Stomach smooth muscle (tissue), 2 donors: ENCODE data around the gene VSTM5.
A peak's percentile ranks its signal among the peaks of the same experiment; 100 is the strongest.

Experiments
- H3K27ac ChIP-seq: one replicate; pipeline ENCODE4 v1.7.0; 2013; ENCODE audit warnings: mild to moderate bottlenecking, low read length, inconsistent platforms
- H3K27me3 ChIP-seq, 2 donors: one replicate each; pipeline ENCODE4 v1.7.0; 2013; ENCODE audit warnings: low read length in 2 of 2; ENCODE audit not compliant: insufficient read depth in 2 of 2, control insufficient read depth in 1 of 2
- H3K36me3 ChIP-seq, 2 donors: one replicate each; pipeline ENCODE4 v1.7.0; 2013; ENCODE audit warnings: low read length in 2 of 2; ENCODE audit not compliant: control insufficient read depth in 2 of 2, insufficient read depth in 2 of 2
- H3K4me1 ChIP-seq: one replicate; pipeline ENCODE4 v1.7.0; 2013; ENCODE audit warnings: low read length; ENCODE audit not compliant: control insufficient read depth, insufficient read depth
- H3K4me3 ChIP-seq, 2 donors: one replicate each; pipeline ENCODE4 v1.7.0; 2013; ENCODE audit warnings: low read length in 2 of 2
- H3K9ac ChIP-seq, 2 donors: one replicate each; pipeline ENCODE4 v1.7.0; 2013; ENCODE audit warnings: low read length in 2 of 2, mild to moderate bottlenecking in 1 of 2
- H3K9me3 ChIP-seq, 2 donors: one replicate each; pipeline ENCODE4 v1.7.0; 2013; ENCODE audit warnings: low read length in 2 of 2; ENCODE audit not compliant: control insufficient read depth in 2 of 2
- donor health status: healthy.
- donor health status: Pancreatic carcinoma.

The VSTM5 gene

GRCh38 chr11:93858121-93858775 is 7.8 kb upstream of the VSTM5 start:
- Histone ChIP-seq H3K4me3 (no peak overlapping the region), H3K27ac (no peak overlapping the region), H3K4me1 (no peaks in the 10 kb centered on the region), H3K9ac (no peak overlapping the region), H3K9me3 (no peaks in the 10 kb centered on the region), H3K36me3 (no peaks in the 10 kb centered on the region), H3K27me3 (no peaks in the 10 kb centered on the region)

DNA sequence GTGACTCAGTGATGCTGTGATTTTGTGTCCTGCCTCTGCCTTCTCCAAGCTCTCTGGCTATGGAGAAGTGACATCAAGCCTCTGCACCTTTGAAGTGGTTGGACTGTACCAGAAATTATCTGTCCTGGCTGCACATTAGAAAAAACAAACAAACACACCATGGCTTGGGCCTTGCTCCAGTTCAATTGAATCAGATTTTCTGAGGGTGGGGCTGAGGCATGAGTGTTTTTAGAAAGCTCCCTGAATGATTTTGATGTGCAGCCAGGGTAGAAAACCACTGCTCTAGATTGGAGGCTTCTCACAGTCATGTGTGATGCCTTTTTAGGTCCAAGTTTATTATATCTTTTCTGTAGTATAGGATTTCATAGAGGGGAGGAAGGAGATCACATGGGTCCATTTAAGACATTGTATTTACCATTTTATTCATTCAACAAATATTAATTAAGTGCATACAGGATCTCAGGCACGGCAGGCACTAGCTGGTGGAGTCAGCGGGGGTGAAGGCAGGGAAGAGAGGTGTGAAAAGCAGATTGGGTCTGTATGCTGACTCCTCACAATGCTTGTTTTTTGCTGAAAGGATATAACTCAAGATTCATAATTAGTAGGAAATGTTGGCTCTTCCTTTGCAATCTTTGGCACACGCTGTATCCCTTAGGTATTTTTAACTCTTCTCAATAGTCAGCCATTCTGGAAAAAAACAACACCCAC is 7.1 kb upstream of the VSTM5 start:
- Histone ChIP-seq H3K9ac (no peak overlapping the region), H3K4me1 (no peaks in the 10 kb centered on the region), H3K27me3 (no peaks in the 10 kb centered on the region), H3K9me3 (no peaks in the 10 kb centered on the region), H3K4me3 (no peak overlapping the region), H3K36me3 (no peaks in the 10 kb centered on the region), H3K27ac (no peak overlapping the region)

GRCh38 chr11:93852242-93852641 is 1.8 kb upstream of the VSTM5 start:
- Histone ChIP-seq H3K4me3 (no peak overlapping the region), H3K27ac (no peak overlapping the region), H3K36me3 (no peaks in the 10 kb centered on the region), H3K4me1 (peaks cover 7% of the 10 kb centered on the region), H3K9me3 (no peaks in the 10 kb centered on the region), H3K9ac (no peak overlapping the region), H3K27me3 (no peaks in the 10 kb centered on the region)

DNA sequence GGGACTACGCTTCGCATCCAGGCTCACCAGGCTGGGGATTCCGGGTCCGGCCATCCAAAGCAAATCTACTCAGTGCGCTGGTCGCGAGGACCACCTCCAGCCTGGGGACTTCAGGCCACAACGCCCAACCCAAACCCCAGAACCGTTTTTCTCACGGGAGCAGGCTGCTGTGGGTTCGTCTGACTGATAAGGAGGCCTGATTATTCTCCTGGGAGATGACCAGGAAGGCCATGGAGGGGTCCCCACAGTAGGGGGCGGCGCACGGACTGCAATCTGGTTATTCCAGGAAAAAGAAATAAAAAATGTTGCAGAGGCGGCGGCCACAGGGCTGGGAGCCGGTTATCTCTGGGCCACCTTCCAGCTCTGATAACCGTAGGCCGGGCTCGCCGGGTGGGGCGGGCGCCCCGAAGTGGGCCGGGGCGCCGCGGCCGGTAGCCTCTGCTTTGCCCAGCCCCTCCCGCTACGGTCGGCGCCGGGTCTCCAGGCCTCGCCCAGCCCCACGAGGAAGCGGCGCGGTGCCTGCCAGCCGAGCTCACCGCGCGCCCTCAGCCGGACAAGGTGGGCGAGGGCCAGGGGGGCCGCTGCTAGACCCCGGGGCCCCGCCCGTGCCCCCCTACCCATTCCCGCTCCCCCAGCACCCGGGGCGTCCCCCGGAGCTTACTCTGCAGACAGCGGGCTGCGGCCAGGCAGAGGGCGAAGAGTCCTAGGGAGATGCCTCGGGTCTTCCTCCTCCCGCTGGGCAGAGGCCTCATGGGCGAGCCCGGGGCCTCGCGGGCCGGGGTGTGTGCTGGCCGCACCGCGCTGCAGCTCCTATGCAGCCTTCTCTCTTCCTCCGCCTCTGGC is 446 bp downstream of the VSTM5 start:
- H3K27ac ChIP-seq = no peak overlapping the region

GRCh38 chr11:93849201-93849600 is 1.2 kb downstream of the VSTM5 start:
- H3K4me3 ChIP-seq = peak overlapping the region in 1 of 2 donors; percentile 71

More for the DNA sequence above, 446 bp downstream of the VSTM5 start:
- H3K36me3 ChIP-seq = no peaks in the 10 kb centered on the region
- peak overlapping the region; percentile 45 to 71 for H3K4me3 ChIP-seq
- no peaks in the 10 kb centered on the region for H3K9me3 ChIP-seq
- peaks cover 7% of the 10 kb centered on the region for H3K4me1 ChIP-seq
- H3K9ac ChIP-seq = peak overlapping the region; percentile 51 to 52
- H3K27me3 ChIP-seq = no peaks in the 10 kb centered on the region

GRCh38 chr11:93846411-93846810 is 4.0 kb downstream of the VSTM5 start:
- no peak overlapping the region for H3K9ac ChIP-seq
- H3K4me3 ChIP-seq = no peak overlapping the region
- H3K9me3 ChIP-seq = no peaks in the 10 kb centered on the region
- no peaks in the 10 kb centered on the region for H3K27me3 ChIP-seq
- no peak overlapping the region for H3K27ac ChIP-seq
- no peaks in the 10 kb centered on the region for H3K36me3 ChIP-seq
- H3K4me1 ChIP-seq = peaks cover 7% of the 10 kb centered on the region

More at GRCh38 chr11:93849201-93849600, 1.2 kb downstream of the VSTM5 start:
- H3K9ac ChIP-seq = no peak overlapping the region
- H3K4me1 ChIP-seq = peaks cover 7% of the 10 kb centered on the region
- no peaks in the 10 kb centered on the region for H3K9me3 ChIP-seq
- H3K36me3 ChIP-seq = no peaks in the 10 kb centered on the region
- no peak overlapping the region for H3K27ac ChIP-seq
- no peaks in the 10 kb centered on the region for H3K27me3 ChIP-seq

DNA sequence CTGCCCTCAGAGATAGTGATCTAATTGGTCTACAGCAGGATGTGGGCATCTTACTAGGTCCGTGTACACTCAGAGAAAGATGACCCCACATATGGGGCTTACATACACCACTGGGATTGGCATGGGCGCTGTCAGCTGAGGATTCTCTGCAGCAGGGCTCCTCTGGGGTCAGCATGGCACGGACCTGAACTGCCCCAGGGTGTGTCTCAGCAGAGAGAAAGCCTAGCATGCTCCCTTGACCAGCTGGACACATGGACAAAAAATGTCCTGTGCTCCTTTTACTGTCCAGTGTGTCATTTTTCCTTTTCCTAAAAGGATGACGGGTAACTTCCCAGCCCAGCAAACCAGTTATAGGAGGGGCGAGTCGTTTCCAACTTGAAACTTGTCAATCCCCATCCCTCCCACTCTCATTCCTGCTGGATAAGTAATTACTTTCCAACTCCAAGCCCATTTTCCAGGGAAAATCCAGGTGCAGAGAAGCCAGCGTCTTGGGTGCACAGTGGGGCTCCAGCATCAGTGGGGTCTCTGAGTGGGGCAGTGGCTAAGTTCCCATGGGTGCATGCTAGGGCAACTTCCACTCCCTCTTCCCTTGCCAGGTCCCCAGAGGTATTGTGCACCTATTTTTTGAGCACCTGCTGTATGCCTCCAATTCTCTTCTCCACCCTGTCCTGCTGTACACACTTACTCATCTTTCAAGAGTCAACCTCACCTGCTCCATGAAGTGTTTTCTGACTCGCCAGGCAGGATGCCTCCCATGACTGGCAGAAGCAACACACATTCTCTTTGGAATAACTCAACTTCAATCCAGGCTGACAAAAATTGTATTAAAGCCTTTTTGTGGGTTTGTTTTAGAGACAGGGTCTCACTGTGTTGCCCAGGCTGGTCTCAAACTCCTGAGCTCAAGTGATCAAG is 5.0 kb downstream of the VSTM5 start:
- H3K27me3 ChIP-seq = no peaks in the 10 kb centered on the region
- H3K27ac ChIP-seq = no peak overlapping the region
- peaks cover 7% of the 10 kb centered on the region for H3K4me1 ChIP-seq
- no peaks in the 10 kb centered on the region for H3K9me3 ChIP-seq
- no peak overlapping the region for H3K9ac ChIP-seq
- no peaks in the 10 kb centered on the region for H3K36me3 ChIP-seq
- no peak overlapping the region for H3K4me3 ChIP-seq

DNA sequence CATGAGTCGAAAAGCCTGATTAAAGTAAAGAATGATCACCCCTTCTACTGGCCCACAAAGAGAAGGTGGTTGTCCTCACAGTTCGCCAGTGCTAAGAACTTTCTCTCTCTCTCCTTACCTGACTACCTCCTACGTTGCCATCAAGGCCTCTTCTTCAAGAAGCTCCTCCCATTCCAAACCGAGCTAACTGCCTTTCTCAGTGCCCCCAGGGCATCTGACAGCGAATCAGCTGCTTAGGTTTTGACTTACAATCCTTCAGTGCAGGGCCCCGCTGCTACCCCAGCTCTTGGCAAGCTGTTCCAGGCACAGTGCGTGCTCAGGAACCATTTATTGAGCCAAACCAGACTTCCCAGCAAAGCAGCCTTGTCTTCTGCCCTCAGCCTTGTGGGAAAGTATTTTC is 5.8 kb downstream of the VSTM5 start:
- Histone ChIP-seq H3K36me3 (no peaks in the 10 kb centered on the region), H3K4me3 (no peak overlapping the region), H3K9ac (no peak overlapping the region), H3K4me1 (peaks cover 3% of the 10 kb centered on the region), H3K27me3 (no peaks in the 10 kb centered on the region), H3K9me3 (no peaks in the 10 kb centered on the region), H3K27ac (no peak overlapping the region)

DNA sequence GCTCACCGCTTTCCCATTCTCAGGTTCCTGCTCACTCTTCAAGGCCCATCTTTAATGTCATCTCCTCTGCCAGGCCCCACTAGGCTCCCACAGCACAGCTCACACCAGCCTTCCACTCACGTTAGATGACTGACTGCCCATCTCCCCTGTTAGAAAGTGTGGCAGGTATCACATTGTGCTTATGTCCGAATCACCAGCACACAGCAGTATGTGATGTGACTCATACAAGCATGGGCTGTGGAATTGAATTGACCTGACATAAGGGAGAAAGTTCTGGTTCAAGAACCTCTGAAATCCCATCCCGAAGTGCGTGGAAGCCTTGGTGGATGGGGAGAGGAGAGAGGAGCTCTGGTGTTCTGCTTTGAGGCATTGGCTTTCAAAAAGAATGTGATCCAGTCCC is 6.5 kb downstream of the VSTM5 start:
- Histone ChIP-seq H3K27me3 (no peaks in the 10 kb centered on the region), H3K27ac (no peak overlapping the region), H3K4me3 (no peak overlapping the region), H3K9ac (no peak overlapping the region), H3K9me3 (no peaks in the 10 kb centered on the region), H3K36me3 (no peaks in the 10 kb centered on the region), H3K4me1 (no peaks in the 10 kb centered on the region)

DNA sequence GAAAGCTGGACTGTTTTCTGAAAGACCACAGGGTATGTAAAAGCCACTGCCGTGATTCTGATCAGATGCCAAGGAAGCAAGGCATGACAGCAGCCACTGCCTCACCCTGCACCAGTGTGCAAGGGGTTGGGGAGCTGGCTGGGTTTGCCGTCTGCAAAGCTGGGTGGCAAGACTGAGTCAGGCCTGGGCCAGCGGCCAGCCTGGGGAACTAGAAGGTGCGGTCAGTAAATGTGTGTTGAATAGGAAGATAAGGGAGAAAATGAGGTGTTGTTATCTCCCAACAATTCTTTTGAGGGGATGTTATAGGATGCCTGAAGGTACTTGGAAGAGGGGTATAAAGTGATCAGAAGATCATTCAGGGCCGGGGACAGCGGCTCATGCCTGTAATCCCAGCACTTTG is 8.0 kb downstream of the VSTM5 start:
- Histone ChIP-seq H3K4me3 (no peak overlapping the region), H3K9ac (no peak overlapping the region), H3K36me3 (no peaks in the 10 kb centered on the region), H3K27me3 (no peaks in the 10 kb centered on the region), H3K9me3 (no peaks in the 10 kb centered on the region), H3K4me1 (no peaks in the 10 kb centered on the region), H3K27ac (no peak overlapping the region)
